ENCODE results near the gene PARVA.

DNA sequence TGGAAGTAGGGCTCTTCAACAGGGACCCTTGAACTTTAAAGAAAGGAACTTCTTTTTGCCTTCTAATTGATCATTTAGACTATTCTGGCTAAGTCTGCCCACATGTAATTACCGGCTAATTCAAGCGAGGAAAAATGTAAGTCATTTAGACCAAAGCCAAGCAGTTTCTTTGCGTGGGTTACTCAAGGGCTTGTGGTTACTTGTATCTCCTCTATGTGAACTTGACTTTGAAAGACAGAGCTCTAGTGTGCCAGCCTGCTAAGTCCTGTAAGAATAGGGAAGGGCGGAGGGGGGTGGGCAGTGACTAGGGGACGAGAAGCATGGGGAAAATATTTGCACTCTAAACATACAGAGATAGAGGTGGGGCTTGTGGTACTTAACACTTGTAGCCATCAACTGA lies 151.7 kb downstream of the PARVA start:
- TF ChIP-seq, protein P1, sequence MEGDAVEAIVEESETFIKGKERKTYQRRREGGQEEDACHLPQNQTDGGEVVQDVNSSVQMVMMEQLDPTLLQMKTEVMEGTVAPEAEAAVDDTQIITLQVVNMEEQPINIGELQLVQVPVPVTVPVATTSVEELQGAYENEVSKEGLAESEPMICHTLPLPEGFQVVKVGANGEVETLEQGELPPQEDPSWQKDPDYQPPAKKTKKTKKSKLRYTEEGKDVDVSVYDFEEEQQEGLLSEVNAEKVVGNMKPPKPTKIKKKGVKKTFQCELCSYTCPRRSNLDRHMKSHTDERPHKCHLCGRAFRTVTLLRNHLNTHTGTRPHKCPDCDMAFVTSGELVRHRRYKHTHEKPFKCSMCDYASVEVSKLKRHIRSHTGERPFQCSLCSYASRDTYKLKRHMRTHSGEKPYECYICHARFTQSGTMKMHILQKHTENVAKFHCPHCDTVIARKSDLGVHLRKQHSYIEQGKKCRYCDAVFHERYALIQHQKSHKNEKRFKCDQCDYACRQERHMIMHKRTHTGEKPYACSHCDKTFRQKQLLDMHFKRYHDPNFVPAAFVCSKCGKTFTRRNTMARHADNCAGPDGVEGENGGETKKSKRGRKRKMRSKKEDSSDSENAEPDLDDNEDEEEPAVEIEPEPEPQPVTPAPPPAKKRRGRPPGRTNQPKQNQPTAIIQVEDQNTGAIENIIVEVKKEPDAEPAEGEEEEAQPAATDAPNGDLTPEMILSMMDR (IDR thresholded peaks at IDR 0.05) = no peak
- TF ChIP-seq POLR2AphosphoS5 (IDR thresholded peaks at IDR 0.05) = no peak
- TF ChIP-seq POLR2A (IDR thresholded peaks at IDR 0.05) = no peak
